Measurements from ENCODE around the gene CIDEA. TPM values are rescaled to one million over a fixed set of nuclear protein-coding genes. Genes with fewer than 3 reads are reported as not detected.

Gene CIDEA
- total RNA-seq, 1 experiment from 2014 or later, result not detected

DNA sequence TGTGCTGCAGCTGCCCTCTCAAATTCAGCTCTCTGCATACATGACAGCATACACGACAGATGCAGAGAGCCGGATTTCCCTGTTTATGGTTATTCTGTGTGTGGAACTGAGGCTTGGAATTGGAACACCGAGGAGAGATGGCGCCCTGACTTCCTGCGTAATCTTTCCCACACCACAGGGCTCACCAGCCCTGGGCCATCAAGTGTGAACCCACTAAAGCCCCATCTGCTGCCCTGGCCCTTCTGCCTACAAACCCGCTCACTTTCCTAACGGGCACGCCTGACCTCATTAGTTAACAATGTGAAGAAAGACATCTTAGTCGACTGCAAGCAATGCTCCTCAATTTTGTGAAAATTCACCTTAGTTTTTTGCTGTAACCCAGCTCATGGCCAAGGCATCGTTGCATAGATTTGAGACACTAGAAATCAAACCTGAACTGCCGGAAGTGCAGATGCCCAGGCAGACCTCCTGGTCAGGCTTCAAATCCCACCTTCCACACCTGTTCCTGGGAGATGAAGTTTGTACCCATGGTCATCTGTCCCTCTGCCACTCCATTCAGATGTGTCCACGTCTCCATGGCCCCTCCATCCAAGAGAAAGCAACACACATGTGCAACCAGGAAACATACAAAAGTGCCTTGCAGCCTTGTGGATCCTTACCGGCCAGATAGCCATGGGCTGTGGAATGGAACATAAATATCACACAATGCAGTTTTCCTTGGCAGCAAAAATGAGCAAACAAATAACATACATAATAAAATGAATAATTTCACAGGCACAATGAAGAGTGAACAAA, 5.0 kb upstream of the CIDEA start:
- Histone ChIP-seq H3K4me3 (ENCODE audit: low read length) (no peak overlapping the region), H3K4me2 (ENCODE audit: low read length) (no peak overlapping the region), H3K27ac (ENCODE audit: low read length) (no peak overlapping the region), H3F3A (ENCODE audit: low read length, unreplicated experiment) (no peaks in the 10 kb centered on the region), H3K9me3 (ENCODE audit: low read length) (no peaks in the 10 kb centered on the region), H3K36me3 (ENCODE audit: low read depth, low read length) (no peaks in the 10 kb centered on the region), H2AFZ (ENCODE audit: low read length) (no peak overlapping the region), H3K9ac (ENCODE audit: low read length) (no peak overlapping the region), H3K4me1 (ENCODE audit: insufficient read depth, low read length) (no peaks in the 10 kb centered on the region), H3K27me3 (ENCODE audit: low read length) (no peaks in the 10 kb centered on the region), H3K79me2 (ENCODE audit: low read length) (no peaks in the 10 kb centered on the region), H3K9me2 (replicated peaks; ENCODE audit: low read length) (no peaks in the 10 kb centered on the region), H4K20me1 (ENCODE audit: low read length) (no peaks in the 10 kb centered on the region)
- POLR2A ChIA-PET (ENCODE audit: unreplicated experiment), result no interaction called here
- CTCF ChIA-PET, result no interaction called here
- intact Hi-C loops (cut with micrococcal nuclease), result no loop called here
- no peak for DNase-seq
- TF ChIP-seq EZH2phosphoT487 (IDR thresholded peaks at IDR 0.05; ENCODE audit: borderline replicate concordance, low read length) (no peak), EZH2 (IDR thresholded peaks at IDR 0.05; ENCODE audit: low read length, unreplicated experiment) (no peak)
- TF ChIP-seq, protein P1, sequence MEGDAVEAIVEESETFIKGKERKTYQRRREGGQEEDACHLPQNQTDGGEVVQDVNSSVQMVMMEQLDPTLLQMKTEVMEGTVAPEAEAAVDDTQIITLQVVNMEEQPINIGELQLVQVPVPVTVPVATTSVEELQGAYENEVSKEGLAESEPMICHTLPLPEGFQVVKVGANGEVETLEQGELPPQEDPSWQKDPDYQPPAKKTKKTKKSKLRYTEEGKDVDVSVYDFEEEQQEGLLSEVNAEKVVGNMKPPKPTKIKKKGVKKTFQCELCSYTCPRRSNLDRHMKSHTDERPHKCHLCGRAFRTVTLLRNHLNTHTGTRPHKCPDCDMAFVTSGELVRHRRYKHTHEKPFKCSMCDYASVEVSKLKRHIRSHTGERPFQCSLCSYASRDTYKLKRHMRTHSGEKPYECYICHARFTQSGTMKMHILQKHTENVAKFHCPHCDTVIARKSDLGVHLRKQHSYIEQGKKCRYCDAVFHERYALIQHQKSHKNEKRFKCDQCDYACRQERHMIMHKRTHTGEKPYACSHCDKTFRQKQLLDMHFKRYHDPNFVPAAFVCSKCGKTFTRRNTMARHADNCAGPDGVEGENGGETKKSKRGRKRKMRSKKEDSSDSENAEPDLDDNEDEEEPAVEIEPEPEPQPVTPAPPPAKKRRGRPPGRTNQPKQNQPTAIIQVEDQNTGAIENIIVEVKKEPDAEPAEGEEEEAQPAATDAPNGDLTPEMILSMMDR (conservative IDR thresholded peaks at IDR 0.05; ENCODE audit: low read depth, low read length), result no peak
- no TSS peak for BruUV-seq (replicated peaks)
- ATAC-seq, result no peak

DNA sequence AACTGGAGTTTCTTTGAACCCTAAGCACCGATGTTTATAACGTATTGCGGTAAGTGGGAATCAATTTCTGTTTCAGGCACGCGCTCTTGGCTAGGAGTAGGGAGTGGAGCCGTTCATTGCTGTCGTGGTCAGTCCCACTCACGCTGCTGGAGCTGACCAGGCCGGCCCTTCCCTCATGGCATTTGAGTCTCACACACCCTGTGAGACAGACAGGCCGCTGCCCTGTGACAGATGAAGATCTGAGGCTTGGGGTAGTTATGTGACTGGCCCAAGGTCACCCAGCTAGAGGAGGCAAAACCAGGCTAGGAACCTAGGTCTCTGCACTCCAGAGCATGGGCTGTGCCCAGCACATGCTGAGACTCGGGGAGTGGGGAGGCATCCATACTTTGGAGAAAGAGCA, 2.9 kb upstream of the CIDEA start:
- no peaks in the 10 kb centered on the region for H3K36me3 ChIP-seq (ENCODE audit: low read depth, low read length)
- CTCF ChIA-PET, result no interaction called here
- intact Hi-C loops (cut with micrococcal nuclease), result no loop called here
- H3K27me3 ChIP-seq (ENCODE audit: low read length), result no peaks in the 10 kb centered on the region
- H4K20me1 ChIP-seq (ENCODE audit: low read length), result no peaks in the 10 kb centered on the region
- H3K9me3 ChIP-seq (ENCODE audit: low read length), result no peaks in the 10 kb centered on the region
- ATAC-seq, result no peak
- POLR2A ChIA-PET (ENCODE audit: unreplicated experiment), result no interaction called here
- TF ChIP-seq, protein P1 (conservative IDR thresholded peaks at IDR 0.05; ENCODE audit: low read depth, low read length), result no peak
- TF ChIP-seq EZH2phosphoT487 (IDR thresholded peaks at IDR 0.05; ENCODE audit: borderline replicate concordance, low read length) (no peak), EZH2 (IDR thresholded peaks at IDR 0.05; ENCODE audit: low read length, unreplicated experiment) (no peak)
- H3K9ac ChIP-seq (ENCODE audit: low read length), result no peak overlapping the region
- DNase-seq, result no peak
- no peak overlapping the region for H3K27ac ChIP-seq (ENCODE audit: low read length)
- H3K4me1 ChIP-seq (ENCODE audit: insufficient read depth, low read length), result peaks cover 17% of the 10 kb centered on the region
- H3K79me2 ChIP-seq (ENCODE audit: low read length), result no peaks in the 10 kb centered on the region
- H3K9me2 ChIP-seq (replicated peaks; ENCODE audit: low read length), result no peaks in the 10 kb centered on the region
- no TSS peak for BruUV-seq (replicated peaks)
- H2AFZ ChIP-seq (ENCODE audit: low read length), result no peak overlapping the region
- H3F3A ChIP-seq (ENCODE audit: low read length, unreplicated experiment), result peaks cover 5% of the 10 kb centered on the region
- no peak overlapping the region for H3K4me2 ChIP-seq (ENCODE audit: low read length)
- H3K4me3 ChIP-seq (ENCODE audit: low read length), result no peak overlapping the region

DNA sequence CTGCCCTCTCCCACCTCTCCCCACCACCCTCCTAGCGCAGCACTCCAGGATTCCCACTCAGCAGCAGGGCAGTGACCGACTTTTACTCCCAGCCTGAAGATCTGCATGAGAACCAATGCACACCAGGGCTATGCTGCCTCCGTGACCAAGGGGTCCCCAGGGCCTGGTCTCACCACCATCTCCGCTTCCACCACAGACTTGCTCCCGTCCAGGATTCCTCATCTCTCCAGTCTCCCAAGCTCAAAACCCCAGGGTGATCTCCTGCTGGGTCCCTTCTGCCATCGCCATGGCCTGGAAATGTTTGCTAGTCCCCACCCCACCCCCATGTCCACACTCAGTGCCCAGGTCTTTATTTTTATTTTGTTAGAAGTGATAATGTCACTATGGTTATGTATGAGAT, 2.1 kb upstream of the CIDEA start:
- H3K36me3 ChIP-seq (ENCODE audit: low read depth, low read length), result no peaks in the 10 kb centered on the region
- no peaks in the 10 kb centered on the region for H3K79me2 ChIP-seq (ENCODE audit: low read length)
- H2AFZ ChIP-seq (ENCODE audit: low read length), result no peak overlapping the region
- intact Hi-C loops (cut with micrococcal nuclease), result no loop called here
- POLR2A ChIA-PET (ENCODE audit: unreplicated experiment), result interaction anchor here (0.6 kb wide), 1 partner anchor 176 kb away, joined by 3 read pairs; no protein-coding TSS in a partner anchor
- no peak overlapping the region for H3K4me3 ChIP-seq (ENCODE audit: low read length)
- no peak overlapping the region for H3K27ac ChIP-seq (ENCODE audit: low read length)
- no peak for TF ChIP-seq EZH2phosphoT487 (IDR thresholded peaks at IDR 0.05; ENCODE audit: borderline replicate concordance, low read length)
- TF ChIP-seq EZH2 (IDR thresholded peaks at IDR 0.05; ENCODE audit: low read length, unreplicated experiment), result no peak
- TF ChIP-seq, protein P1 (conservative IDR thresholded peaks at IDR 0.05; ENCODE audit: low read depth, low read length), result no peak
- H3F3A ChIP-seq (ENCODE audit: low read length, unreplicated experiment), result peaks cover 5% of the 10 kb centered on the region
- H3K4me1 ChIP-seq (ENCODE audit: insufficient read depth, low read length), result peaks cover 24% of the 10 kb centered on the region
- H3K9me3 ChIP-seq (ENCODE audit: low read length), result no peaks in the 10 kb centered on the region
- ATAC-seq (no peak), DNase-seq (no peak)
- no peaks in the 10 kb centered on the region for H3K27me3 ChIP-seq (ENCODE audit: low read length)
- CTCF ChIA-PET, result no interaction called here
- H3K9ac ChIP-seq (ENCODE audit: low read length), result no peak overlapping the region
- no peaks in the 10 kb centered on the region for H4K20me1 ChIP-seq (ENCODE audit: low read length)
- no peaks in the 10 kb centered on the region for H3K9me2 ChIP-seq (replicated peaks; ENCODE audit: low read length)
- no peak overlapping the region for H3K4me2 ChIP-seq (ENCODE audit: low read length)
- no TSS peak for BruUV-seq (replicated peaks)

All from PC-3 (cell line).